ENCODE results near the gene HS3ST2. TPM values are rescaled to one million over a fixed set of nuclear protein-coding genes. Genes with fewer than 3 reads are reported as not detected.

Gene HS3ST2
- total RNA-seq, 1 experiment from 2014 or later = not detected

DNA sequence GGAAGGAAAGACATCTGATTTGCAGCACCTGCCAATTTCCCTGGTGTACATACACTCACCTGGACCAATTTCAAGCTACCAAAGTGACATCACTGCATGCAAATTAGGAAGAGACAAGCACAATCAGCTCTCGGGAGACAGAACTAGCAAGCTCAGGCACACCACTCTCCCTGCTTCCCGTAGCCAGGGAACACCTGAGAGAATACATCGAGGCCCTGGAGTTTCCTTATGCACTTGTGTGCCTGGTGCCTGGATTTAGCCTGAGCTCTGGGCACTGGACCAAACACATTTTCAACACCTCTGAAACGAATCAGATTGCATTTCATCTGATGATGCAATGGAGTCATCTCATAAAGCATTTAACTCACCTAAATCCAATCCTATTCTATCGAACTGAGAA, 110.5 kb downstream of the HS3ST2 start:
- Mint-ChIP-seq H3K4me3 (ENCODE audit: low read depth, unreplicated experiment) (no peak overlapping the region), H3K9me3 (ENCODE audit: low read depth, unreplicated experiment) (no peaks in the 10 kb centered on the region), H3K36me3 (ENCODE audit: insufficient read depth, unreplicated experiment) (no peaks in the 10 kb centered on the region), H3K27me3 (ENCODE audit: unreplicated experiment) (peaks cover 99% of the 10 kb centered on the region), H3K27ac (ENCODE audit: unreplicated experiment) (no peak overlapping the region), H3K4me1 (ENCODE audit: low read depth, unreplicated experiment) (no peaks in the 10 kb centered on the region)
- intact Hi-C loops (cut with micrococcal nuclease; ENCODE audit: unreplicated experiment) = no loop called here
- DNase-seq = no peak
- TF ChIP-seq, protein P1, sequence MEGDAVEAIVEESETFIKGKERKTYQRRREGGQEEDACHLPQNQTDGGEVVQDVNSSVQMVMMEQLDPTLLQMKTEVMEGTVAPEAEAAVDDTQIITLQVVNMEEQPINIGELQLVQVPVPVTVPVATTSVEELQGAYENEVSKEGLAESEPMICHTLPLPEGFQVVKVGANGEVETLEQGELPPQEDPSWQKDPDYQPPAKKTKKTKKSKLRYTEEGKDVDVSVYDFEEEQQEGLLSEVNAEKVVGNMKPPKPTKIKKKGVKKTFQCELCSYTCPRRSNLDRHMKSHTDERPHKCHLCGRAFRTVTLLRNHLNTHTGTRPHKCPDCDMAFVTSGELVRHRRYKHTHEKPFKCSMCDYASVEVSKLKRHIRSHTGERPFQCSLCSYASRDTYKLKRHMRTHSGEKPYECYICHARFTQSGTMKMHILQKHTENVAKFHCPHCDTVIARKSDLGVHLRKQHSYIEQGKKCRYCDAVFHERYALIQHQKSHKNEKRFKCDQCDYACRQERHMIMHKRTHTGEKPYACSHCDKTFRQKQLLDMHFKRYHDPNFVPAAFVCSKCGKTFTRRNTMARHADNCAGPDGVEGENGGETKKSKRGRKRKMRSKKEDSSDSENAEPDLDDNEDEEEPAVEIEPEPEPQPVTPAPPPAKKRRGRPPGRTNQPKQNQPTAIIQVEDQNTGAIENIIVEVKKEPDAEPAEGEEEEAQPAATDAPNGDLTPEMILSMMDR (IDR thresholded peaks at IDR 0.05; ENCODE audit: unreplicated experiment) = no peak
- CTCF ChIA-PET = interaction anchor here (1.1 kb wide), 1 partner anchor 15 kb away, joined by 3 read pairs; no protein-coding TSS in a partner anchor
- BruUV-seq (replicated peaks) = no TSS peak

- no peak overlapping the region for H3K4me3 Mint-ChIP-seq (ENCODE audit: low read depth, unreplicated experiment)
- BruUV-seq (replicated peaks) = no TSS peak
- no peak overlapping the region for H3K27ac Mint-ChIP-seq (ENCODE audit: unreplicated experiment)
- TF ChIP-seq, protein P1 (IDR thresholded peaks at IDR 0.05; ENCODE audit: unreplicated experiment) = no peak
- H3K4me1 Mint-ChIP-seq (ENCODE audit: low read depth, unreplicated experiment) = no peaks in the 10 kb centered on the region
- DNase-seq = no peak
- H3K36me3 Mint-ChIP-seq (ENCODE audit: insufficient read depth, unreplicated experiment) = no peaks in the 10 kb centered on the region
- CTCF ChIA-PET = interaction anchor here (0.6 kb wide), 1 partner anchor 659 kb away, joined by 4 read pairs; no protein-coding TSS in a partner anchor
- H3K27me3 Mint-ChIP-seq (ENCODE audit: unreplicated experiment) = peaks cover 91% of the 10 kb centered on the region
- H3K9me3 Mint-ChIP-seq (ENCODE audit: low read depth, unreplicated experiment) = no peaks in the 10 kb centered on the region
- intact Hi-C loops (cut with micrococcal nuclease; ENCODE audit: unreplicated experiment) = no loop called here
Measured at GRCh38 chr16:22926105-22926751, 112.3 kb downstream of the HS3ST2 start.

DNA sequence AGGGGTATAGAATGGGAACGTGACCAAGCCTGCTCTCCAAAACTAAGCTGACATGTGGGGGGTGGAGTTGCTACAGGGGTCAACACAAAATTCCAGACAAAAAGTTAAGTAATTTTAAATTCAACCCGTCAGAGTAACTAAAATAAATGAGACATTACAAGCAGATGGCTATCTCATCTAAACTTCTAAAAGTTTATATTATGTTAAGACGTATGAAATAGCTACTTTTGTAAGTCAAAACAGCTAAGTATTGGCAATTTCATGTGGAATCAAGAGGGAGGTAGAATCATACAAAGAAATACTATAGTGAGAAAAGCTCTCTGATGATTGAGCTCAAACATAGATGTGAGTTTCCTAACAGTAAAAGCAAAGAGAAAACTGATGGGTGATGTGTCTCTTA, 113.3 kb downstream of the HS3ST2 start:
- intact Hi-C loops (cut with micrococcal nuclease; ENCODE audit: unreplicated experiment) = no loop called here
- H3K4me1 Mint-ChIP-seq (ENCODE audit: low read depth, unreplicated experiment) = no peaks in the 10 kb centered on the region
- no peak for DNase-seq
- H3K9me3 Mint-ChIP-seq (ENCODE audit: low read depth, unreplicated experiment) = no peaks in the 10 kb centered on the region
- no peak overlapping the region for H3K4me3 Mint-ChIP-seq (ENCODE audit: low read depth, unreplicated experiment)
- BruUV-seq (replicated peaks) = no TSS peak
- TF ChIP-seq, protein P1 (IDR thresholded peaks at IDR 0.05; ENCODE audit: unreplicated experiment) = no peak
- no peaks in the 10 kb centered on the region for H3K36me3 Mint-ChIP-seq (ENCODE audit: insufficient read depth, unreplicated experiment)
- CTCF ChIA-PET = interaction anchor here (0.6 kb wide), 1 partner anchor 660 kb away, joined by 4 read pairs; no protein-coding TSS in a partner anchor
- H3K27ac Mint-ChIP-seq (ENCODE audit: unreplicated experiment) = no peak overlapping the region
- H3K27me3 Mint-ChIP-seq (ENCODE audit: unreplicated experiment) = peaks cover 91% of the 10 kb centered on the region

DNA sequence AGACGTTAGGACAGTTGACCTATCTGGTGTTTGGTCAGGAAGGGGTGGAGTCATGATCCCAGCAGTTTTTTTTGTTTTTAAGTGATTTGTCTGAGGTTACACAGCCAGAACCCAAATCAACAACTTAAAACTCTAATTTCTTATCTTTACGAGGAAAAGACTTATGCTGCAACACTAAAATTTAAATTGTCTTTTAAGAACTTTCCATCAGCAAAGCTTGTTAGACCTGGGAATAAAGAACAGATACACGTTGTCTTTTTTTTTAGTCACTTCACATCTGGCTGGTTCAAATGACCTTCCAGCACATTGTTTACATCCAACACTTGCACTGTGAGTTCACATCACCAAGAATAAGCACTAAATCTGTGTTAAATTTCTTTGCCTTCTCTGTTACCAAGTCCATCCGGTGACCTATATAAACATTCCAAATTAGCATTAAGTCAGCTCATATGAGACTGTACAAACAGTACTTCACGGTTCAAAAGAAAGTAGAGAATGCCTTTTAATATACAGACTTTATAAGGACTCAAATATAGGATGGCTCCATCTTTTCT, 115.0 kb downstream of the HS3ST2 start:
- CTCF ChIA-PET = no interaction called here
- no peaks in the 10 kb centered on the region for H3K9me3 Mint-ChIP-seq (ENCODE audit: low read depth, unreplicated experiment)
- intact Hi-C loops (cut with micrococcal nuclease; ENCODE audit: unreplicated experiment) = no loop called here
- peaks cover 91% of the 10 kb centered on the region for H3K27me3 Mint-ChIP-seq (ENCODE audit: unreplicated experiment)
- no peak overlapping the region for H3K27ac Mint-ChIP-seq (ENCODE audit: unreplicated experiment)
- no peak overlapping the region for H3K4me3 Mint-ChIP-seq (ENCODE audit: low read depth, unreplicated experiment)
- TF ChIP-seq, protein P1 (IDR thresholded peaks at IDR 0.05; ENCODE audit: unreplicated experiment) = no peak
- no peaks in the 10 kb centered on the region for H3K36me3 Mint-ChIP-seq (ENCODE audit: insufficient read depth, unreplicated experiment)
- no peaks in the 10 kb centered on the region for H3K4me1 Mint-ChIP-seq (ENCODE audit: low read depth, unreplicated experiment)
- no TSS peak for BruUV-seq (replicated peaks)
- DNase-seq = no peak
